Activated T-helper 1 cell treated with Interleukin-2 at 50 U/mL for 16 hours (primary cell): ENCODE measurements around the gene PDE6B.

Experiments used
- DNase-seq: peaks from one replicate; pipeline ENCODE4 v3.0.0-alpha.2; 2020; ENCODE audit warnings: low read depth

Gene PDE6B

DNA sequence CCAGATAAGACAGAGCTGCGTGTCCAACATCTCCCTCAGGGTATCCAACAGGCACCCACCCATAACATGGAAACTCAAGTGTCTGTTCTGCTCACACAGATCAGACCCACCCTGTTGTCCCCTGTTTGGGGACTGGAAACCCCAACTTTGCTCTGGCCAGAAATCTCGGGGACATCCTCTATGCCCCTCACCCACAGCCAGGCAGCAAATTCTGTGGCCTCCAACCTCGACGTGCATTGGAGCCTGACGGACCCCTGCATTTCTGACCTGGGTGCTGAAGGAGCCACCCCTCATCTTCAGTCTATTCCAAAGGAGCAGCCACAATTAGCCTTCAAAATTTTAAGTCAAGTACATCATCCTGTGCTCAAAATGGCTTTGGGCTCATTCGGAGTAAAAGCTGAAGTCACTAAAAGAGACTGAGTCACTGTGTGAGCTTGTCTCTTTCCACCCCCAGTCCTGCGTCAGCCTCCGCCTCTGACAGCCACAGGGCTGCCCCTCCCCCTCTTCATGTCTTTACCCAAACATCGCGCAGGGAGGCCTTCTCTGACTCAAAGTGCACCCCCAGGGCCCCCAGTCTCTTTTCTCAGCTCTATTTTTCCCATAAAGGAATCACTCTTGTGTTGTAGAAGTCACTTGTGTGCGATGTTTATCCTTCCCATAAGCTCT lies 24.4 kb upstream of the PDE6B start:
- no peak for DNase-seq

DNA sequence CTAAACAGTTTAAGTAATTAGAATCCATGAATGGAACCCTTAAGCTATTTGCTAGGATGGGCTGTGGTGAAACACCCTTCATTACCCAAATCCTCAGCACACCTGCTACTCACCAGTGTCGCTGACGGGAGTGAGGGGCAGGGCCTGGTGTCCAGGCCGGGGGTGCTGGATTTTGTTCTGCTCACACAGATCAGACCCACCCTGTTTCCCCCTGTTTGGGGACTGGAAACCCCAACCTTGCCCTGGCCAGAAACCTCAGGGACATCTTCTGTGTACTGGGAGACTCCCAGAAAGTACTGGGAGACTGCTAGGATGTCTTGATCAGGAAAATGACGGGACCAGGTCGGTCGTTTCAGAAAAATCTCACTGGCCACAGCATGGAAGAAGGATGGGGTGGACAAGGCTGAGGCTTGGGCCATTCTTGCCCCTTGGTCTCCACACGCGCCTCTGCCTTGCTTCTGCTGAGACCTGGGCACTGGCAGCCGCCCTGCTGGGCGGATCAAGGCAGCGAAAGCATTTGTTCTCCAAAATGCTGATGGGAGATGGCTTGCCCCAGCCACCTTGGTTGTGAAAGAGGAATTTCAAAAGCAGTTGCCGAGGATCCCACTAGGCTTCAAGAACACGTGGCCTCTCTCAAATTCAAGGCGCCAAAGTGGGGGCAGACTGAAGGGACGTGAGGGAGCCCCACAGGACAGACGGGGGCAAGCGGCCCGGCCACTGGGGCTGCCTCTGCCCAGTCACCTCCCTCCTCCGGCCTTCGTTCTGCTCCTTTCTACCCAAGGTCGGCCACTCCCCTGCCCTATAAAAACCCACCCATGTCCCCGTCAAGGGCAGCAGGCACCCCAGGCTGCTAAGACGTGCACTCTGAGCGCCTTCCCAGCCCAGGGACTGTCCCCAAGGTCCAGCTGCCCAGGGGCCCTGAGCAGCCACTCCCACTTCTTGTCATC lies 23.5 kb upstream of the PDE6B start:
- DNase-seq = no peak

DNA sequence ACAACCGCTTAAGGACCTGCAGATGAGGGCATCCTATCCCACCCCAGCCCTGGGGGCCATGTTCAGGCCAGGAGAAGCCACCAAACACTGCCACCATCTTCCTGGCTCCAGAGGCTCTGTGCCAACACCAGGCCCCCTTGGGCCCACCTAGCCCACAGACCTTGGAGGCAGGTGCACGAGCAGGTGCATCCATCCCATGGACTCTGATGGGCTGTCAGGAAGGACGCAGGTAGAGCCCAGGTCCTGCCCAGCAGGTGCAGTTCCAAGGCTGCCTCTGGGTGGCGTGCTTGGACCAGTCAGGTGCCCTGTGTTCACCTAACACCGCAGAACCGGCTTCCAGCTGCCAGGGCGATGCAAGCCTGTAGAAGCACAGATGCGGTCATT lies 22.8 kb upstream of the PDE6B start:
- peak; percentile 9 for DNase-seq

DNA sequence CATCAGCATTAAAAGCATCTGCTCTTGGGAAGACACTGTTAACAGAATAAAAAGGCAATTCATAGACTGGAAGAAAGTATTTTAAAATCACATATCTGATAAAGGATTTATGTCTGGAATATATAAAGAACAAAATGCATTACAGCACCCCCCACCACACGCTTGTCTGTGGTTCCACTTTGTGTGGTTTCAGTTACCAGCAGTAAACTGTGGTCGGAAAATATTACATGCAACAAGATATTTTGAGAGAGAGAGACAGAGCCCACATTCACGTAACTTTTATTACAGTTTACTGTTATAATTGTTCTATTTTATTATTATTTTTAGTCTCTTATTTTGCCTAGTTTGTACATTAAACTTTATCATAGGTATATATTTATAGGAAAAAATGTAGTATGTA lies 21.2 kb upstream of the PDE6B start:
- no peak for DNase-seq

DNA sequence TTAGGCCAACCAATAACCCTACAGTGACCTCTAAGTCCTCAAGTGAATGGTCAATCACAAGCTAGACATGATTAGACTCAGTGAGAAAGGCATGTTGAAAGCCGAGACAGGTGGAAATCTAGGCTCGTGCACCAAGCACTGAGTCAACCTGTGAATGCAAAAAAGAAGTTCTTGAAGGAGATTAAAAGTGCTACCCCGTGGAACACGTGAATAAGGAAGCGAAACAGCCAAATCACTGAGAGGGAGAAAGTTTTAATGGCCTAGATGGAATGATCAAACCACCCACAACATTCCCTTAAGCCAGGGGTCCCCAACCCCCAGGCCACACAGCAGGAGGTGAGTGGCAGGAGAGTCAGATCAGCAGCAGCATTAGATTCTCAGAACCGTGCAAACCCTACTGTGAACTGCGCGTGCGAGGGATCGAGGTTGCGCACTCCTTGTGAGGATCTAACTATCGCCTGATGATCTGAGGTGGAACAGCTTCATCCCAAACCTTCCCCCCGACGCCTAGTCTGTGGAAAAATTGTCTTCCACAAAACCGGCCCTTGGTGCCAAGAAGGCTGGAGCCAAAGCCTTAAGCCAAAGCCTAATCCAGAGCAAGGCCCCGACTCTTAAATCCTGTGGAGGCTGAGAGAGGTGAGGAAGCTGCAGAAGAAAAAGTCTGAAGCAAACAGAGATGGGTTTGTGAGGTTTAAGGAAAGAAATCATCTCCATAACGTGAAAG lies 19.5 kb upstream of the PDE6B start:
- DNase-seq = no peak

DNA sequence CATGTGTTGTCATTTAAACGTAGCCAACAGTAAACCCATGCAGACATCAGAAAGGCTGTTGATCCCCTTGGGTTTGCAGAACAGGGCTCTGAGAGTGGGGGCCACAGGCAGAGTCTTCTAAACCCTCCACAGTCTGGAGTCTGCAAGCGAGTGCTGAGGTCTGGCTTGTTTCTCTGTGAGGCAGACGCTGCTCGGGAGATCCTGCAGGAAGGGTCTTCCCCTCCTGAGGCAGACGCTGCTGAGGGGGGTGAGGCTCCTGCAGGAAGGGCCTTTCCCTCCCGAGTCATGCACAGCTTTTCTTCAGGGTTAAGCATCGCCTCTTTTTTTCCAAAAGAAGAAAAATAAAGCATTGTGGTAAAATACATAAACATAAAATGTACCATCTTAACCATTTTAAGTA lies 17.1 kb upstream of the PDE6B start:
- DNase-seq = no peak

- no peak for DNase-seq
These were observed 15.8 kb upstream of the PDE6B start for GRCh38 chr4:609400-610050.

DNA sequence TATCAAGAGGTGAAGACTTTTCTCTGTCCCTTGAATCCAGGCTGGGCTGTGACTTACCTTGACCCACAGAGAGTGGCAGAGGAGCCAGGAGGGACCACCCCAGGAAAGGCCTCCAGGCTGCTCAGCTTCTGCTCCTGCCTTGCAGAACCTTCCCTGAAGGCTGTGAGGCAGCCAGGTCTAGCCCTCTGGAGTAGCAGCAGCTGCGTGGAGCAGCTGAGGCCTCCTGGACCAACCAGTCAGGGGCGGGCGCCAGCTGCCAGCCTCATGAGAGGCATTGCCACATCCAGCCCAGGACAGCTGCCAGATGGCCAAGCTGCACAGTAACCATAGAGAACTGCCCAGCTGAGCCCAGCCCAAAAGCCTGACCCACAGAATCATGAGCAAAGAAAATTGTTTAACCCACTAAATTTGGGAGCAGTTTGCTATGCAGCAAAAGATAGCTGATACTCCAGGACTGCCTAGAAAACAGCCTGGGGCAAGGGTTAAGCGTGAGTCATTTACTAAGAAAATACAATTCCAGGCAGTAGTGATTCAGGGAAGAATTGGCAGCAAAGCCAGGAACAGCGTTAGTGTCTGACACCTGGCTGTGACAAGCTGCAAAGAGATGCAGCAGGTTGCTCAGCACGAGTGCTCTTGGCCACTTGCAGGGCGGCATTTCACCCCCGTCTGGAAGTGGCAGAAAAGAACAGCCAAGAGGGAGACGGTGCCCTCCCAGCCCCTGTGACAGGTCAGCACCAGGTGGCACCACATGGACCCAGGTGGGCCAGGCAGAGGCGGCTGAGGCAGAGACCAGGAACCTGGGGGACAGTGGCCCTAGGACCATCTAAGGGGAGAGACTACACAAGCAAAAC lies 14.7 kb upstream of the PDE6B start:
- no peak for DNase-seq

GRCh38 chr4:612052-612748 lies 13.2 kb upstream of the PDE6B start:
- DNase-seq = no peak

GRCh38 chr4:612749-613125 lies 12.6 kb upstream of the PDE6B start:
- no peak for DNase-seq

DNA sequence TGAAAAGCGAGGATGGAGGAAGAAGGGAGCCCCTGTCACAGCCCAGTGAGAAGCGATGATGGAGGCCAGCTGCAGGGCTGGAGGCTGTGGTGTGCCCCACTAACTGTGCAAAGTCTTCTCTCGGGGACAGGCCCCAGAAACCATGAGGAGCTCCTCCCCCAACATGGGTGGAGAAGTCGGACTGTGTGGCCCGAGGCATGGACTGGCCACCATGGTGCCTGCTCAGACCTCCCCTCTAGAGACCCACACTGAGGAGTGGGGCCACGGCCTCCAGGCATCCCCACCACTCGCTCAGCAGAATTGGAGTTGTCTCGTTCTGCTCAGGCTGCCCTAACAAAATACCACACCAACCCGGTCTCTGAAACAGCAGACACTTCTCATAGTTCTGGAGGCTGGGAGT lies 12.2 kb upstream of the PDE6B start:
- no peak for DNase-seq

DNA sequence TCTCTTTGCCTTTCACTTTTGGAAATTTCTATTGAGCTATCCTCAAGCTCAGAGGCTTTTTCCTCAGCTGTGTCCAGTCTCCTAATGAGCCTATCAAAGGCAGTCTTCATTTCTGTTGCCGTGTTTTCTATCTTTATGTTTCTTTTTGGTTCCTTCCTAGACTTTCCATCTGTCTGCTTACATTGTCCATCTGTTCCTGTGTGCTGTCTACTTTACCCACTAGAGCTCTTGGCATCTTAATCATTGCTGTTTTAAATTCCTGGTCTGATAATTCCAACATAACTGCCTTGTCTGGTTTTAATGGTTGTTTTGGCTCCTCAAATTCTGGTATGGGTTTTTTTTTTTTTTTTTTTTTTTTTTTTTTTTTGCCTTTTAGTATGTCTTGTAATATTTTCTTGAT lies 9.3 kb upstream of the PDE6B start:
- no peak for DNase-seq

DNA sequence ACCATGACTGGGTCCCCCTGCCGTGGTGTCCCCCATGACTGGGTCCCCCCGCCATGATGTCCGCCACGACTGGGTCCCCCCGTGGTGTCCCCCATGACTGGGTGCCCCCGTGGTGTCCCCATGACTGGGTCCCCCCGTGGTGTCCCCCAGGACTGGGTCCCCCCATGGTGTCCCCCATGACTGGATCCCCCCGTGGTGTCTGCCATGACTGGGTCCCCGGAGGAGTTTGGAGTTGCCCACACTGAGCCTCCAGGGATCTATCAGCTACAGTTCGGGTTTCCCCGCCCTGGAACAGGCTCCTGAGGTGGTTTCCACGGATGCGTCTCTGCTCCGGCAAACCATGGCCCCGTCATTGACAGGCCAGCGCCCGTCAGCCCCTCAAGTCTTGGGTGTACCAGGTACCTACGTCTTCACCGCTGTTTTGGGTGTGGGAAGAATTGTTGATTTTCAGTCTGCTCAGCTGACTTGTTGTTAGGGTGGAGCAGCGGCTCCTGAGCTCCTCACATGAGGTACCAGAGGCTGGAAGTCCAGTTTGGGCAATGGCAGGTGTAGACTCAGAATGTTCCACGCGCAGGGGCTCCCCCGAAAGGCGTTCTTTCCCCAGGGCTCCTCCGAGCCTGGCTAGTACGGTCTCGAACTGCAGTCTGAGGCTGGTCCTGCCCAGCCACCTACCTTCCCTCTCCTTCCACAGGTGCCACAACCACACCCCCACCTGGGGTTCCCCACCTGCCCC lies 8.3 kb upstream of the PDE6B start:
- DNase-seq = no peak

GRCh38 chr4:617644-618641 lies 7.4 kb upstream of the PDE6B start:
- DNase-seq = no peak

DNA sequence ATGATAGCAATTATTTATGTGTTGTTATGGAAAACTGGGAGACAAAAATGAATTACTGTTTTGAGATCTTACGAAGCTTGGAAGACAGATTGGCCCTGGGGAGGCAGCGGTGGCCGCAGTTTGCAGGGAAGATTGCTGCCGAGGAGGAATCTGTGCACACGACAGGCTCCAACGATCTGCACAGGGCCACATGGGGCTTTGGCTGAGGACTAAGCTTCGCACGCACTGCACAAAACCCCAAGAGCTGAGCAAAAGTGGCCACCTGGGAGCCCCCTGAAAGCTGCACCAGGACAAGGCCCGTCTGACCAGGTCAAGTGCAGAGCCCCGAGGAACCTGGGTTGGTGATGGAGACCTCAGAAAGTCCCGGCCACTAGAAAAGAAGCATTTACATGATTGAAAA lies 5.2 kb upstream of the PDE6B start:
- no peak for DNase-seq

DNA sequence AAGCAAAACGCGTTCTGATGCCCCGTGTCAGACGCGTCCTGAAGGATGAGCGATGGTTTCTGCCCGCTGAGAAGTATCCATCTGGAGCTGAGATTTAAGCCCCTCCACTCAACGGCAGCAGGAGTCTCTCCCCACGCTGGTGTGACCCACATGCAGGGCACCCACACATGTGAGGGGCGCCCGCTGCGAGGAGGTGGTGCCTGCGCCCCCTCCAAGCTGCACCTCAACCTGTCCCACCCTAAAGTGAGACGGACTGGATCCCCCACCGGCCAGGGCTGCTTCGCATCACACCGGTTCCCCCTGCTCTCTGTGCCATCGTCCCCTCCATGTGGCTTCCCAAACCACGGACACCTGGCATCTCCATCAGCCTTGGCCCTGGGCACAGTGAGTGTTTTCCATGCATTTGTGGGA lies 4.5 kb upstream of the PDE6B start:
- no peak for DNase-seq

DNA sequence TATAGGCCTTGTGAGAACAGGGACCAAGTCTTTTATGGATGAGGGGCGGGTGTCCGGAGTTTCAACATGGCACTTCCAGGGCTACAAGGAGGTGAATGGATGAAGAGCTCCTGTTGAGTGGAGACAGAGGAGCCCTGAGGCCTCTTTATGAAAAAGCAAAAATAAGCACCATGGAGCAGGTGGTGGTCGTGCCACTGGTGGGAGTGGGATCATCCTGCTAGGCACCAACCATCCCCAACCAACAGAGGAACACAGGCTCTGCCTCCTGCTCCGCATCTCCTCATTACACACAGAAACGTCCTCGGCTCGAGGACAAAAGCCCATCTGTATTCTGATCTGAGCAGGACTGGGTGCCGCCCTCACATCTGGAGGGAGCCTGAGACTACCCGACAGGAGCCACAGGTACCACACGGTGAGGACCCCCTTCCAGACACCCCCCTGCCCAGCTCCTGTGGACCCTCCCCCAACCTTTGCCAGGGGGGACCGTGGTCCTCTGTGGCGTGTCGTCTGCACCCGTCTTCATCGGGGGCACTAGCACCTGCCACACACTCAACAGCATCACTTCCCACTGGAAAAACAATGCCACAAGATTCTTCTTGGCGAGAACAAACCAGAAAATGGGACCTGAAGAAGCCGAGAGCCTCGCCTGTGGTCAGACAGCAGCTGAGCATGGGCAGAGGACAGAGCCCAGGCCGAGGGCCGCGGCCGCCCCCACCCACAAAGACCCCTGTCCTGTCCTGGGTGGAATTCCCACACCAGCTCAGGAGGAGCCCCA lies 3.9 kb upstream of the PDE6B start:
- no peak for DNase-seq
